SK-N-MC (cell line): ENCODE data around the gene CHN2.
"Not testable (repeated sequence)": the region's sequence is repeated elsewhere in the genome, so short reads cannot be mapped to it uniquely, and the experiment has no call there.

Experiments used
- DNase-seq: peaks from one replicate; pipeline ENCODE4 v3.0.0-alpha.2; 2011; ENCODE audit warnings: low read depth, low spot score
- H3K27ac ChIP-seq: fragments of 200-600 bp; sonication (generic); 2 replicates; pipeline ENCODE4 v1.5.1; 2016; ENCODE audit warnings: mixed run types
- H3K36me3 ChIP-seq: fragments of 200-600 bp; sonication (generic); 2 replicates; pipeline ENCODE4 v1.6.1; 2017; ENCODE audit warnings: antibody characterized with exemption, low read length, mixed read lengths; ENCODE audit not compliant: insufficient read depth
- H3K4me3 ChIP-seq: fragments of 200-600 bp; sonication (generic); 2 replicates; pipeline ENCODE4 v1.5.1; 2016
- H3K9ac ChIP-seq: fragments of 200-600 bp; sonication (generic); 2 replicates; pipeline ENCODE4 v1.8.0; 2017; ENCODE audit warnings: mixed run types, mixed read lengths; ENCODE audit not compliant: insufficient read length
- H3K9me3 ChIP-seq: fragments of 200-600 bp; sonication (generic); 2 replicates; pipeline ENCODE4 v1.6.1; 2017; ENCODE audit warnings: low read depth, mild to moderate bottlenecking, antibody characterized with exemption, low read length, moderate library complexity, mixed read lengths
- EZH2 ChIP-seq: fragments of 200-600 bp; sonication (generic); IDR thresholded peaks from one replicate; pipeline ENCODE4 v1.6.1; 2017; ENCODE audit warnings: antibody characterized with exemption
- FOXP2 ChIP-seq: optimal IDR thresholded peaks from 2 replicates; pipeline ENCODE3; 2011; ENCODE audit warnings: mild to moderate bottlenecking, moderate library complexity; ENCODE audit not compliant: insufficient read depth; ENCODE audit errors: extremely low read length, control extremely low read depth
- POLR2AphosphoS5 ChIP-seq: IDR thresholded peaks from 2 replicates; pipeline ENCODE4 v1.6.1; 2012; ENCODE audit warnings: mild to moderate bottlenecking, low read depth, low read length, borderline replicate concordance

CHN2 gene

DNA sequence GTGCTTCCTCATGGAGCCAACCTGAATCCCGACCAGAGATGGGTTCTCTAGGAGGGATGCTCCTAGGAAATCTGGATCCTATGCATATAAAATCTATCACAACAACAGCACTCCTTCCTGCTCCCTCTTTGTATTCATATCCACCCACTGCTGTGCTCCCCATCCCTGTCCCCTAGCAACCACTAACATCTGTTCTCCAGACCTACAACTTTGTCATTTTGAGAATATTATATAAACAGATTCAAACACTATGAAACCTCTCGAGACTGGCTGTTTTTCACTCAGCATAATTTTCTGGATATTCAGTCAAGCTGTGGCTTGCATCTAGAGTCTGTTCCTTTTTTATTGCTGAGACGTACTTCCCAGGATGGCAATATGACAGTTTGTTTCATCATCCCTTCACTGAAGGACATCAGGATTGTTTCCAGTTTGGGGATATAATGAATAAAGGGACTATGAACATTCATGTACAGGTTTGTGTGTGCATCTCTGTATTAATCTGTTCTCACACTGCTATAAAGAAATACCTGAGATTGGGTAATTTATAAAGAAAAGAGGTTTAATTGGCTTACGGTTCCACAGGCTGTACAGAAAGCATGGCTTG is 333.0 kb downstream of the CHN2 start:
- Histone ChIP-seq H3K4me3 (no peak overlapping the region), H3K36me3 (no peaks in the 10 kb centered on the region), H3K9me3 (no peaks in the 10 kb centered on the region; the same call in 1 of the 2 replicates), H3K27ac (no peak overlapping the region), H3K9ac (no peak overlapping the region)
- no peak for DNase-seq
- TF ChIP-seq POLR2AphosphoS5 (no peak), EZH2 (no peak), FOXP2 (no peak)

DNA sequence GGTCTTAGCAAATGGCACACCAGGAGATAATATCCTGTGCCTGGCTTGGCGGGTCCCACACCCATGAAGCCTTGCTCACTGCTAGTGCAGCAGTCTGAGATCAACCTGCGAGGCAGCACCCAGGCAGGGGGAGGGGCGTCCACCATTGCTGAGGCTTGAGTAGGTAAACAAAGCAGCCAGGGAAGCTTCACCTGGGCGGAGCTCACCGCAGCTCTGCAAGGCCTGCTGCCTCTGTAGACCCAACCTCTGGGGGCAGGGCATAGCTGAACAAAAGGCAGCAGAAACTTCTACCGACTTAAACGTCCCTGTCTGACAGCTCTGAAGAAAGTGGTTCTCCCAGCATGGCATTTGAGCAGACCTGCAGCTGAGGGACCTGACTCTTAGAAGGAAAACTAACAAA is 334.0 kb downstream of the CHN2 start:
- not testable (repeated sequence) for H3K9me3 ChIP-seq, H3K9ac ChIP-seq, H3K36me3 ChIP-seq, H3K4me3 ChIP-seq, H3K27ac ChIP-seq, DNase-seq
